GM06990 (cell line): ENCODE results near the gene BPIFA2.

Experiments used
- DNase-seq: peaks from one replicate; pipeline ENCODE4 v3.0.0-alpha.2; 2011; ENCODE audit not compliant: insufficient read length; ENCODE audit errors: extremely low read depth
- H3K27me3 ChIP-seq: replicated peaks from 2 replicates; pipeline ENCODE4 v1.6.0; 2011; ENCODE audit warnings: low read length; ENCODE audit not compliant: control insufficient read depth, insufficient read depth
- H3K36me3 ChIP-seq: 2 replicates; pipeline ENCODE4 v1.5.1; 2011; ENCODE audit warnings: low read length; ENCODE audit not compliant: control insufficient read depth, insufficient read depth
- H3K4me3 ChIP-seq: replicated peaks from 2 replicates; pipeline ENCODE4 v1.5.1; 2011; ENCODE audit warnings: low read depth, mild to moderate bottlenecking, control low read depth, low read length
- TF ChIP-seq, protein P1 (sequence below): IDR thresholded peaks from 2 replicates; pipeline ENCODE4 v1.5.1; 2011; ENCODE audit warnings: low read length, control low read depth, mild to moderate bottlenecking, inconsistent platforms; ENCODE audit not compliant: insufficient read depth, poor library complexity, severe bottlenecking

The BPIFA2 gene

DNA sequence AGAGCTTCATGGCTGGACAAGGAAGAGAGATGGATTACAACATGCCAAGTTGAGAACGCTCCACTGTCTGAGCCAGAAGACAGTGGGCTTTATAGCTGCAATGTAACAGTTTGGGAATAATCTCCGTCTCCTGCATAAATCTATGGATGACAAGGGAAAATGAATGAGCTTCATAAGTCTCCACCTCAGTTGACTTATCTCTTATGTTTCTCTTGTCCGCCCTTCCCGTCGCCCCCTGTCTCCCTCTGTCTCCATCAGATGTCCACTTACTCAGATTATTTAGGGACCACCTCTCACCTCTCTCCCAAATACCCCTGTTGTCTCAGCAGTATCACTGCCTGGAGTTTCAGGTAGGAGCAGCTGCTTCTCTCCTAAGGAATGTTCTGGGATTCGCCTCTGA, 13.7 kb upstream of the BPIFA2 start:
- TF ChIP-seq, protein P1, sequence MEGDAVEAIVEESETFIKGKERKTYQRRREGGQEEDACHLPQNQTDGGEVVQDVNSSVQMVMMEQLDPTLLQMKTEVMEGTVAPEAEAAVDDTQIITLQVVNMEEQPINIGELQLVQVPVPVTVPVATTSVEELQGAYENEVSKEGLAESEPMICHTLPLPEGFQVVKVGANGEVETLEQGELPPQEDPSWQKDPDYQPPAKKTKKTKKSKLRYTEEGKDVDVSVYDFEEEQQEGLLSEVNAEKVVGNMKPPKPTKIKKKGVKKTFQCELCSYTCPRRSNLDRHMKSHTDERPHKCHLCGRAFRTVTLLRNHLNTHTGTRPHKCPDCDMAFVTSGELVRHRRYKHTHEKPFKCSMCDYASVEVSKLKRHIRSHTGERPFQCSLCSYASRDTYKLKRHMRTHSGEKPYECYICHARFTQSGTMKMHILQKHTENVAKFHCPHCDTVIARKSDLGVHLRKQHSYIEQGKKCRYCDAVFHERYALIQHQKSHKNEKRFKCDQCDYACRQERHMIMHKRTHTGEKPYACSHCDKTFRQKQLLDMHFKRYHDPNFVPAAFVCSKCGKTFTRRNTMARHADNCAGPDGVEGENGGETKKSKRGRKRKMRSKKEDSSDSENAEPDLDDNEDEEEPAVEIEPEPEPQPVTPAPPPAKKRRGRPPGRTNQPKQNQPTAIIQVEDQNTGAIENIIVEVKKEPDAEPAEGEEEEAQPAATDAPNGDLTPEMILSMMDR: no peak

DNA sequence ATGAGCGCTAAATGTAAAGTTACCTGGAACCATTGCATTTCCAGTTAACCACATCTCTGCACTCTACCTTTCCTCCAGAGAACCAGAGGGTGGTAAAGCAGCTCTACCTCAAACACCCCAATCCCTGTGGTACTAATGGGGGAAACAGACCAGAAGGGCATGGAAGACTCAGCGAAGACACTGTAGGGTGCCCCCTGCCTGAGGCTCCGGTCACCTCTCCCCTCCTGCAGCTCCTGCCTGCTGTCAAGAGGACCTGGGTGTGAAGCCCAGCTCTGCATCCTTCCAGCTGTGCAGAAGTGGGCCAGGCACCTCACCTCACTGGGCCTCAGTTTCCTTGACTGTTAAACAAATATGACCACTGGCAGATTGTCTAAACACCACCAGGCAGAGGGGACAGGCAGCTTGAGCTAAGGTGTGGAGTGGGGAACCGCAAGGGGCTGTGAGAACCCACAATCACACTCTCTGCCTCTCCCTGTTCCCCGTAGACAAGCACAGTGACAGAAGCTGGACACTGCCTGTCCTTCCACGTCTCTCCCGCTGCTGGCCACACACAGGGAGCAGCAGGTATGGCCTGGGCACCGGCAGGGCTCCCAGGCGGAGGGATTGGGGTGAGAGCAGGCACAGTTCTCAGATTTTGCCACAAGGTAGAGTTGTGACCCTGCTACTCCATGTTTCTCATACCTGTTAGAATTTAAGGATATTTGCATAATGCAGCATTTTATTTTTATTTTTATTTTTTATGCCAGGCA, 9.1 kb upstream of the BPIFA2 start:
- Histone ChIP-seq H3K27me3 (no peaks in the 10 kb centered on the region; the same call in none of the 2 replicates), H3K4me3 (no peak overlapping the region), H3K36me3 (no peaks in the 10 kb centered on the region)
- TF ChIP-seq, protein P1: no peak
- DNase-seq: no peak

More for the DNA sequence above, 13.7 kb upstream of the BPIFA2 start:
- Histone ChIP-seq H3K36me3 (no peaks in the 10 kb centered on the region), H3K27me3 (no peaks in the 10 kb centered on the region; the same call in 1 of the 2 replicates), H3K4me3 (no peak overlapping the region)
- no peak for DNase-seq

- no peak for DNase-seq
- no peaks in the 10 kb centered on the region for H3K36me3 ChIP-seq
- H3K4me3 ChIP-seq: no peak overlapping the region
- TF ChIP-seq, protein P1: no peak
- no peaks in the 10 kb centered on the region; the same call in none of the 2 replicates for H3K27me3 ChIP-seq
These were observed 8.2 kb upstream of the BPIFA2 start for GRCh38 chr20:33159713-33160112.

- DNase-seq: no peak
- no peaks in the 10 kb centered on the region; the same call in none of the 2 replicates for H3K27me3 ChIP-seq
- TF ChIP-seq, protein P1: no peak
- no peak overlapping the region for H3K4me3 ChIP-seq
- no peaks in the 10 kb centered on the region for H3K36me3 ChIP-seq
These were observed 7.3 kb upstream of the BPIFA2 start for GRCh38 chr20:33160681-33161080.

DNA sequence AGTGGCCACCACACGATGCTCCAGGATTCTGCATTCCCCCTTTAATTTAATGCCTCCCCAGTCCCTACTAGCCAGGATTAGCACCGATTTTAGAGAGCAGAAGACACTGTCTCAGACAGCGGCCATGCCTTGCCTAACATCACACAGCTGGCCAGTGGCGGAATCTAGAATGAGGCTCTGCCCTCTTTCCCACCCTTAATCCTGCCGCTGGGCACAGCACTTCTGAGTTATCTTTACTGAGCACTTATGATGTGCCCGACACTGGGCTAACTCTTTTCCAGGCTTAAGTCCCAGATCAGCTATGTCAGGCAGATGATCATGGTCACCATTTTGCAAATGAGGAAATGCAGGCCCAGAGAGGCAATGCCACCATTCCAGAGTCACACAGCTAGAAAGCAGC, 5.6 kb upstream of the BPIFA2 start:
- H3K4me3 ChIP-seq: no peak overlapping the region
- no peak for DNase-seq
- H3K27me3 ChIP-seq: no peaks in the 10 kb centered on the region; the same call in none of the 2 replicates
- TF ChIP-seq, protein P1: no peak
- H3K36me3 ChIP-seq: no peaks in the 10 kb centered on the region
